ENCODE results near the gene STXBP1. TPM values are rescaled to one million over a fixed set of nuclear protein-coding genes. Genes with fewer than 3 reads are reported as not detected.
"Not testable (repeated sequence)": the region's sequence is repeated elsewhere in the genome, so short reads cannot be mapped to it uniquely, and the experiment has no call there.

The STXBP1 gene
- total RNA-seq, 1 experiment from 2014 or later = 63.2 TPM

- DNase-seq (ENCODE audit: low spot score) = not testable (repeated sequence)
Measured at GRCh38 chr9:127577194-127577593, 34.9 kb upstream of the STXBP1 start.

- DNase-seq (ENCODE audit: low spot score) = no peak
Measured at GRCh38 chr9:127578627-127578951, 33.5 kb upstream of the STXBP1 start.

GRCh38 chr9:127578952-127579853 is 32.9 kb upstream of the STXBP1 start:
- peak; percentile 100 for DNase-seq (ENCODE audit: low spot score)

GRCh38 chr9:127580366-127580765 is 31.7 kb upstream of the STXBP1 start:
- DNase-seq (ENCODE audit: low spot score) = no peak

- DNase-seq (ENCODE audit: low spot score) = no peak
Measured at GRCh38 chr9:127580879-127581475, 31.1 kb upstream of the STXBP1 start.

- not testable (repeated sequence) for DNase-seq (ENCODE audit: low spot score)
Measured at GRCh38 chr9:127584474-127584805, 27.6 kb upstream of the STXBP1 start.

GRCh38 chr9:127585161-127585819 is 26.8 kb upstream of the STXBP1 start:
- no peak for DNase-seq (ENCODE audit: low spot score)

GRCh38 chr9:127586096-127586495 is 26.0 kb upstream of the STXBP1 start:
- DNase-seq (ENCODE audit: low spot score) = no peak

- DNase-seq (ENCODE audit: low spot score) = peak; percentile 83
Measured at GRCh38 chr9:127586537-127586936, 25.5 kb upstream of the STXBP1 start.

GRCh38 chr9:127587966-127588365 is 24.1 kb upstream of the STXBP1 start:
- DNase-seq (ENCODE audit: low spot score) = no peak

GRCh38 chr9:127588740-127589506 is 23.2 kb upstream of the STXBP1 start:
- no peak for DNase-seq (ENCODE audit: low spot score)

GRCh38 chr9:127589955-127590370 is 22.1 kb upstream of the STXBP1 start:
- DNase-seq (ENCODE audit: low spot score) = peak; percentile 78

GRCh38 chr9:127595611-127596010 is 16.5 kb upstream of the STXBP1 start:
- no peak for DNase-seq (ENCODE audit: low spot score)

GRCh38 chr9:127598839-127599549 is 13.1 kb upstream of the STXBP1 start:
- DNase-seq (ENCODE audit: low spot score) = no peak

GRCh38 chr9:127599550-127599891 is 12.6 kb upstream of the STXBP1 start:
- DNase-seq (ENCODE audit: low spot score) = no peak

GRCh38 chr9:127603226-127603625 is 8.9 kb upstream of the STXBP1 start:
- DNase-seq (ENCODE audit: low spot score) = no peak

GRCh38 chr9:127606043-127606442 is 6.0 kb upstream of the STXBP1 start:
- DNase-seq (ENCODE audit: low spot score) = no peak

GRCh38 chr9:127608104-127608966 is 3.7 kb upstream of the STXBP1 start:
- DNase-seq (ENCODE audit: low spot score) = no peak

- DNase-seq (ENCODE audit: low spot score) = no peak
Measured at GRCh38 chr9:127611603-127611898, 526 bp upstream of the STXBP1 start.

- peak; percentile 68 for DNase-seq (ENCODE audit: low spot score)
Measured at GRCh38 chr9:127612939-127613582, 984 bp downstream of the STXBP1 start.
